GM19395 (cell line): ENCODE measurements around the gene LRIT1.
"Not testable (repeated sequence)": the region's sequence is repeated elsewhere in the genome, so short reads cannot be mapped to it uniquely, and the experiment has no call there.

ENCODE experiments used
- ATAC-seq: cut with Tn5 transposase; IDR thresholded peaks from one replicate; pipeline ENCODE4 v1.9.1; 2021; ENCODE audit warnings: mild to moderate bottlenecking, moderate library complexity; ENCODE audit not compliant: unreplicated experiment

Gene LRIT1

GRCh38 chr10:84241185-84241790, at the start of gene LRIT1:
Gene LRIT1 (minus strand): TSS chr10:84241546. CDS start chr10:84241439, 107 bp downstream.
- no peak for ATAC-seq

GRCh38 chr10:84290235-84290634, 48.9 kb upstream of the LRIT1 start:
- ATAC-seq, result no peak

GRCh38 chr10:84289521-84290200, 48.3 kb upstream of the LRIT1 start:
- no peak for ATAC-seq

- no peak for ATAC-seq
These were observed 46.8 kb upstream of the LRIT1 start for GRCh38 chr10:84288151-84288550.

GRCh38 chr10:84286695-84287094, 45.3 kb upstream of the LRIT1 start:
- no peak for ATAC-seq

- ATAC-seq, result not testable (repeated sequence)
These were observed 38.6 kb upstream of the LRIT1 start for GRCh38 chr10:84279876-84280475.

- no peak for ATAC-seq
These were observed 29.4 kb upstream of the LRIT1 start for GRCh38 chr10:84270708-84271107.

- ATAC-seq, result no peak
These were observed 28.4 kb upstream of the LRIT1 start for GRCh38 chr10:84269773-84270172.

GRCh38 chr10:84269162-84269561, 27.8 kb upstream of the LRIT1 start:
- ATAC-seq, result no peak

- ATAC-seq, result peak; percentile 50
These were observed 26.3 kb upstream of the LRIT1 start for GRCh38 chr10:84267503-84268126.

GRCh38 chr10:84265418-84265817, 24.1 kb upstream of the LRIT1 start:
- ATAC-seq, result no peak

GRCh38 chr10:84264611-84265141, 23.3 kb upstream of the LRIT1 start:
- ATAC-seq, result peak; percentile 92

- ATAC-seq, result no peak
These were observed 22.4 kb upstream of the LRIT1 start for GRCh38 chr10:84263716-84264115.

GRCh38 chr10:84262190-84262956, 21.0 kb upstream of the LRIT1 start:
- ATAC-seq, result no peak

GRCh38 chr10:84261236-84261915, 20.0 kb upstream of the LRIT1 start:
- ATAC-seq, result no peak

GRCh38 chr10:84258034-84258695, 16.8 kb upstream of the LRIT1 start:
- ATAC-seq, result no peak

- no peak for ATAC-seq
These were observed 16.1 kb upstream of the LRIT1 start for GRCh38 chr10:84257343-84258020.

- ATAC-seq, result peak; percentile 67
These were observed 15.4 kb upstream of the LRIT1 start for GRCh38 chr10:84256510-84257342.
